Measurements from ENCODE around the gene HIF1A.

DNA sequence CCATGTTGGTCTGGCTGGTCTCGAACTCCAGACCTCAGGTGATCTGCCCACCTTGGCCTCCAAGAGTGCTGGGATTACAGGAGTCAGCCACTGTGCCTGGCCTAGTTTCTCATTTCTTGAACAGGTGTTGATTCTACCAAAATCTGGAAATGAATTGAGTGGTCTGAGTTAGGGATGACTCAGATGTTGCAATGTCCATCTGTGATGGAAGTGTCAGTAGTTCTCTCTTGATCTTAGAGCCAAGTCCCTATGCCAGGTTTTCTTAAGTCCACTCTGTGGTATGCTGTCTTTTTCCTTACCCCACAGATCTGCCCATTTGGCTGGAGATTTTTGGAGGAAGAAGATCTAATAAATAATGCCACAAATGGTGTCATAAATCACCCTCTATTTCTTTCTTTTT lies 79.5 kb downstream of the HIF1A start:
- TF ChIP-seq, protein P1, sequence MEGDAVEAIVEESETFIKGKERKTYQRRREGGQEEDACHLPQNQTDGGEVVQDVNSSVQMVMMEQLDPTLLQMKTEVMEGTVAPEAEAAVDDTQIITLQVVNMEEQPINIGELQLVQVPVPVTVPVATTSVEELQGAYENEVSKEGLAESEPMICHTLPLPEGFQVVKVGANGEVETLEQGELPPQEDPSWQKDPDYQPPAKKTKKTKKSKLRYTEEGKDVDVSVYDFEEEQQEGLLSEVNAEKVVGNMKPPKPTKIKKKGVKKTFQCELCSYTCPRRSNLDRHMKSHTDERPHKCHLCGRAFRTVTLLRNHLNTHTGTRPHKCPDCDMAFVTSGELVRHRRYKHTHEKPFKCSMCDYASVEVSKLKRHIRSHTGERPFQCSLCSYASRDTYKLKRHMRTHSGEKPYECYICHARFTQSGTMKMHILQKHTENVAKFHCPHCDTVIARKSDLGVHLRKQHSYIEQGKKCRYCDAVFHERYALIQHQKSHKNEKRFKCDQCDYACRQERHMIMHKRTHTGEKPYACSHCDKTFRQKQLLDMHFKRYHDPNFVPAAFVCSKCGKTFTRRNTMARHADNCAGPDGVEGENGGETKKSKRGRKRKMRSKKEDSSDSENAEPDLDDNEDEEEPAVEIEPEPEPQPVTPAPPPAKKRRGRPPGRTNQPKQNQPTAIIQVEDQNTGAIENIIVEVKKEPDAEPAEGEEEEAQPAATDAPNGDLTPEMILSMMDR (conservative IDR thresholded peaks at IDR 0.05; ENCODE audit: low read depth, low read length): no peak
- TF ChIP-seq EZH2 (IDR thresholded peaks at IDR 0.05; ENCODE audit: borderline replicate concordance, low read depth, low read length, poor library complexity, severe bottlenecking): no peak

All from A673 (cell line).